GM21825 (cell line): Measurements from ENCODE around the gene GPR61.

Experiments
- ATAC-seq: cut with Tn5 transposase; IDR thresholded peaks from one replicate; pipeline ENCODE4 v1.9.1; 2021; ENCODE audit warnings: mild to moderate bottlenecking, moderate library complexity; ENCODE audit not compliant: unreplicated experiment

The GPR61 gene

DNA sequence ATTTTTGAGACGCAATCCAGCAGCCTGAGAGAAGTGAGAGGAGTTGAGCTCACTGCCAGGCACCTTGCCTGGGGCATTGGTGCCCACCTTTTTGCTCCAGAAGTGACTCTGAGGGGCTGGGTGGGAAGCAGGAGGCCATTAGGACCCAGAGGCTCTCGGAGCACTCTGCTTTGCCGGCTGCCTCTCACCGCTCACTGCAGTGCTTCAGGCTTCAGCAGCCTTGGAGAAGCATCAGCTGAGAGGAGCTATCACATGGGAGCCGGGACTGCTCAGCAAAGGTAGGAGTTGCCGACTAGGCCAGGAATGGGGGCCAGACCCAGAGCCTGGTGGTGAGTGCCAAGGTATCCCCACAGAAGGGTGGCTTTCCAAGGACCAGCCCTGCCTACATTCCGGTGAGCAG, at the start of gene GPR61:
TSS of gene GPR61 (plus strand) at position 197 of the 400 bp plus-strand sequence. CDS start 3,151 bp downstream, outside the sequence.
- ATAC-seq, result no peak

- ATAC-seq, result no peak
Measured at GRCh38 chr1:109490029-109490933, 49.4 kb upstream of the GPR61 start.

DNA sequence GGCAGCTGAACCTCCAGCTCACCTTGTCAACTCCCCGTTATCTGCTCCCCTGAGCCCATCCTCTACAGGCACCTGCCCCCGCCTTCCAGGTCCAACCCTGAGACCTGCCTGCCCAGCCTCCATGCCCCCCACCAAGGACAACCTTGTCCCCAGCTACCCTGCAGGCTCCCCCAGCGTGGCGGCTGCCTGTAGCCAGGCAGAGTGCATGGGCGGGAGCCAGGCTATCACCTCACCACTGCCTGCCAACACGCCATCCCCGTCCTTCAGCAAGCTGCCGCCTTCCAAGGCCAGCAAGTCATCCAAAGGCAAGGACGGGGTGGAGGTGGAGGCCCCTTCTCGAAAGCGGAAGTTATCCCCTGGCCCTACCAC, 48.8 kb upstream of the GPR61 start:
- no peak for ATAC-seq

DNA sequence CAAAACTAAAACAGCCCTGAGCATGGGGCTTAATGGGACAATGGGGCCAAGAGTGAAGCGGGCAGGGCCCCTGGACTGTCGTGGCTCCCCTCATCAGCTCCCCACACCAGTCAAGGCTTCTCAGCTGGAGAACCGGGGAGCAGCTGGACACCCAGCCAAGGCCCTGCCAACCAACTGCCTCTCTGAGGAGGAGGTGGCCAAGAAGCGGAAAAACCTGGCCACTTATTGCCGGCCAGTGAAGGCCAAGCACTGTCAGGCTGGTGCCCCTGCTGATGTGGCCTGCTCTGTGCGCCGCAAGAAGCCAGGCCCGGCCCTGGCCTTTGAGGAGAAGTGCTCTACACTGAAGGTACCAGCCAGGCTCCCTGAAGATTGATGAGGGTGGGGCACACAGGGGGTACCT, 48.3 kb upstream of the GPR61 start:
- no peak for ATAC-seq

DNA sequence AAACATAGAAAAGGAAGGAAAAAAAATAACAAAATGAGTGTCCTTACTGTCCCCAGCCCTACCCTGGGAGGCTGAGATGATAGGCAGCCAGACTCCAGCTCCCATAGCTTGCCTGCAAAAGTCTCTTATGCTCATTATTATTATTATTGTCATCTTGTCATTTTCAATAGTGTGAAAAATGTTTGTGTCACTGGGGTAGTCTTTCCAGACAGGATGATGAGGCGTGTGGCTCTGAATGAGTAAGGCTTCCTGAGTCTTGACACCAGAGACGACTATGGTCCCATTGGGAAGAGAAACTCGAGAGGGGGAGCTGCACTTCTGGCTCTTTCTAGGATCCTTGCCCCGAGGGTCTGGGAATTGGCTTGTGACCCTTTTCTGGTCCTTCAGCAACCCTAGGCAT, 46.9 kb upstream of the GPR61 start:
- ATAC-seq, result no peak

DNA sequence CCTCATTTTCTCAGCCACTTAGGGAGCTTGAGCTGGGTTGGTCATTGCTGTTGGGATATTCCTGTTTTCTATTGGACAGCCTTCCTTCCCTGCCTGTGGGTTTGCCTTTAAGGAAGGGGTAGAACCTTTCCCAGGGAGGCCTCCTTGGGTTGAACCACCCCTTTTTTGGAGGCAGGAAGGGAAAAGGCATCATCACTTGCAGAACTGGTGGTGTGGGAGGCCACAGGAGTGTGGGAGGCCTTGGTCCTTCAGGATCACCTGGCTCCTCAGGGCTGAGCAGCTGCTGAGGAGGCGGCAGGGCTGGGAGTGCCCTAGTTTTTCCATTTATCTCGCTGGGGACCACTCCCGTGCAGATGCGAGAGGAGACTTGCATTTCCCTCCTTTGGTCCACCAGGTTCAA, 46.4 kb upstream of the GPR61 start:
- no peak for ATAC-seq

GRCh38 chr1:109493805-109494539, 45.7 kb upstream of the GPR61 start, which contains the start of gene CYB561D1:
Gene CYB561D1 (plus strand): TSS chr1:109494094. CDS start chr1:109494140, 46 bp downstream.
- ATAC-seq, result peak; percentile 83

- ATAC-seq, result no peak
Measured at GRCh38 chr1:109495738-109496137, 43.9 kb upstream of the GPR61 start.

GRCh38 chr1:109497449-109498160, 42.1 kb upstream of the GPR61 start:
- ATAC-seq, result no peak

- no peak for ATAC-seq
Measured at GRCh38 chr1:109498161-109498801, 41.4 kb upstream of the GPR61 start.

GRCh38 chr1:109499081-109499480, 40.6 kb upstream of the GPR61 start:
- ATAC-seq, result no peak

DNA sequence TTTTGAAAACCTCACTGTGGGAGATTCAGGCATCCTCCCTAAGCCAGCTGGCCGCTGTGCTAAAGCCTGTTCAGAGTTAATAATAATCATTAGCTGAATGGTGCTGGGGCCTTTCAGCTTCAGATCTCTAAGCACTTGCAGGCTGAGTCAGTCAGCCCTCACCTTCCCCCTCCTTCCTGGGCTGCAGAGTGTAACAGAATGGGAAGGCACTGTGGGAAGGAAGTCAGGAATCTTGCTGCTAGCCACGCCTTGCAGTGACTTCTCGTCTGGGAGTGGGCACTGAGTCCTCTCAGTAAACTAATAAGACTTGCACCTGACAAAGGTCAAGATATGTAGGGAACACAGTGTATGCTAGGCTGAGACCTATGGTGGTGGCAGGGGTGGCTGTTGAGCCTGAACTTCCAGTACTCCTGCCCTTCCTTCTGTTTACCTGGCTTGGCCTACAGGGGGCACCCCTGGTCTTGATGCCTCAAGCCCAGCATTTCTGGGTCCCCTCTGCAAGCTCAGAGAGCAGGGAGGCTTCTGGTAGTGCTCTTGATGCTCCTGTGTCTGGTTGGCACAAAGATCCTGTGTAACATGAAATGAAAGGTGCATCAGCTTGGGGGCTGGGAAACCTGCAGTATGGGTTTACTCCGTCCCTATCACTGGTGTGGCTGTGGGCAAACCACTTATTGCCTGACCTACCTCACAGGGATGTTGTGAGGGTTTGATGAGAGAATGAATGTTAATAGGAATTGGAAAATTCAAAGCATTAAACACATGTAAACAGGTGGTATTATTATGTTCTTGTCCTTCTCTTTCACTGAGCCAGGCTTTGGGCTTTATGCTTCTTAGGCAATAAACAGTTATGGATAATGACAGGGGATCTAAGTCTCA, 39.8 kb upstream of the GPR61 start:
- no peak for ATAC-seq

GRCh38 chr1:109500941-109501381, 38.7 kb upstream of the GPR61 start:
- no peak for ATAC-seq

- ATAC-seq, result no peak
Measured at GRCh38 chr1:109501644-109502363, 37.9 kb upstream of the GPR61 start.

- ATAC-seq, result no peak
Measured at GRCh38 chr1:109502364-109502851, 37.3 kb upstream of the GPR61 start.

DNA sequence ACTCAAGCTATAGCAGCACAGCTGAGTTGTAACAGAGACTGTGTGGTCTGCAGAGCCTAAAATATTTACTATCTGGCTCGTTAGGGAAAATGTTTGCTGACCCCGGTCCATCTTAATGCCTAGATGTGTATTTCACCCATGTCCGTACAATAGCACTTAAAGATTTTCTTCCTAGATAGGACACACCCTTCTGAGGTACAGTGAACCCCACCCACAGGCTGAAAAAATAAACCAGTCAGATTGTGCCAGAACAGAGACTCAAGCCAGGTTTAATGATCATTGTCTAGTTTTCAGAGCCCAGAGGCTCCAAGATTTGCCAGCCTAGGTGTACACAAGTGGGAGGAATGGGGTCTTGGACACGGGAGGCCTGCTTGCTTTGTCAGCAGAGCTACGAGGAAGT, 35.7 kb upstream of the GPR61 start:
- ATAC-seq, result no peak

DNA sequence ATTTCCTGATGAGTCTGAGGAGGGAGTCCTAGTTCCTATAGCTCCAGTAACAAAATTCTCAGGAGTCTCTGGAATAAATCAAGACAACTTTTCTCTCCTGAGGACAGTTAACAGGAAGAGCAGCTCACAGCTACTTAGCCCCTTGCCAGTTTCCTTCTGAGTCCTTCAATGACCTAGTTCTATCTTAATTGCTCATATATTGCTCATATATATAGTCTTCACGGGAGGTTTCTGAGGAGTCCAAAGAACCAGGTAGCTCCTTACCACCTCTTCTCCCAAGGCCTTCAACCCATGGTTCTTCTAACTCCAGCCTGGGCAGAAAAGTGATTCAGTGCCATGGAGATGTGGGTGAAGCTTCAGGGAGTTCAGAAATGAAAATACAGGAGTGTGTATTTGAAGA, 34.7 kb upstream of the GPR61 start:
- ATAC-seq, result no peak

- ATAC-seq, result no peak
Measured at GRCh38 chr1:109508001-109508872, 31.4 kb upstream of the GPR61 start.
